Activated naive CD4-positive, alpha-beta T cell treated with Interleukin-2 at 50 U/mL for 16 hours (primary cell): Measurements from ENCODE around the gene MAOB.

Source experiments
- DNase-seq: peaks from one replicate; pipeline ENCODE4 v3.0.0-alpha.2; 2020

The MAOB gene

DNA sequence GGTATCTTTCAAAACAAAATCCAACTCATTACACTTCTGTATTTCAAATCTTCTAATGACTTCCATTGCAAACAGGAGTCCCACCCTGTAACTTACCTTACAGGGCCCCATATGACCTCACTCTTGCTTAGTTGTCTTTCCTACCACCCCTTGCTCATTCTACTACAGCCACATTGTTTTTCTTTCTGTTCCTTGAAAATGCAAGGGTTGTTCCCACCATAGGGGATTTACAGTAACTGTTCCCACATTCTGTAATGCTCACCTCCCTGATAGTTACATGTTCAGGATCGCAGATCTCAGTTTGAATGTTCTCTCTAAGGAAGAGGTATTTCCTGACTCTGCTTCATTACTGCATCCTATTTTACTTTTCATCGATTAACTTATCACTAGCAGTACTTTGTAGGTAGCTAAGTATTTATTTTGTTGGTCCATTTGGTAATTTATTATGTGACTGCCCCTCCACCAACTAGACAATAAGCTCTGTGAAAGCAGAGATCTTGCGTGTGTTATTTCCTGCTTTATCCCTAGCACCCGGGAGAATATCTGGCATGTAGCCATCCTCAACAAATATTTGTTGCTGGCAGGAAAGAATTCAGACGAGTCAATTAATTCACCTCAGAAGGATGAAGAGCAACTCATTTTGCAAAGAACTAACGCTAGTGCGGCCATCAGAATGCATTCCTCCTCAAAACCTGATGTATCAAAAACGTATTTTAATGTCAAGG is 21.4 kb downstream of the MAOB start:
- no peak for DNase-seq

DNA sequence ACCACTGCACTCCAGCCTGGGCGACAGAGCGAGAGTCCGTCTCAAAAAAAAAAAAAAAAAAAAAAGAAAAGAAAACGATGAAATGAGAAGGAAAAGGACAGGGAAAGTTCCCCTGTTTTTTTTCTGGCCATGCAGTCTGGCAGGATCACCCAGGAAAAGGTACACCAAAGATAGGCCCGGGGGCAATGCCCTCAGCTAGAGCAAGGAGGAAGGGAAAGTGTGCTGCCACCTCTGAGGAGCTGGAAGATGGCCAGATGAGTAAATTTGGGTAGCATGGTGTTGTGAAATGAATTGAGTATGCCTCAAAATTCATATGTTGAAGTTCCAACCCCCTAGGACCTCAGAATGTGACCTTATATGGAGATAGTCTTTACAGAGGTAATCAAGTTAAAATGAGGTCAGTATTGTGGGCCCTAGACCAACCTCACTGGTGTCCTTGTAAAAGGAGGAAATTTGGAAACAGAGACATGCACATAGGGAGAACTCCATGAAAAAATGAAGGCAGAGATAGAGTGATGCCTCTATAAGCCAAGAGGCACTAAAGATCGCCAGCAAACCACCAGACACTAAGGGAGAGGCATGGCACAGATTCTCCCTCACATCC is 28.9 kb downstream of the MAOB start:
- no peak for DNase-seq

DNA sequence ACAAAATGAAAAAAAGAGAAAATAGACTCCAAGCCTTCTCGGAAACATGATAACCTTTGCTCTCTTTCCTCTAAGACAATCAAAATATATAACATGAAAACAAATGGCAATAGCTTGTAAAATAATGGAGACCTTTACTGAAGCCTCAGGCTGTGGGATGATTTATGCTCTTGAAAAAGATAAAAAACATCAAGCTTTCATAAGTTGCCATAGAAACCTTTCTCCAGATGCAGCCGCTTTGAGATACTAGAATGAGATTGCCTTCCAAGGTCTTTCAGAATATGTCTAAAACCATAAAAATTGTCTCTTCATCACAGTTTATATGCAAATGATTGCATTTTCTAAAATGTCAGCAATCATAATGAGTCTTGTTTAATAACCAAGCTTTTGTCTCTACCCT is 31.6 kb downstream of the MAOB start:
- no peak for DNase-seq

DNA sequence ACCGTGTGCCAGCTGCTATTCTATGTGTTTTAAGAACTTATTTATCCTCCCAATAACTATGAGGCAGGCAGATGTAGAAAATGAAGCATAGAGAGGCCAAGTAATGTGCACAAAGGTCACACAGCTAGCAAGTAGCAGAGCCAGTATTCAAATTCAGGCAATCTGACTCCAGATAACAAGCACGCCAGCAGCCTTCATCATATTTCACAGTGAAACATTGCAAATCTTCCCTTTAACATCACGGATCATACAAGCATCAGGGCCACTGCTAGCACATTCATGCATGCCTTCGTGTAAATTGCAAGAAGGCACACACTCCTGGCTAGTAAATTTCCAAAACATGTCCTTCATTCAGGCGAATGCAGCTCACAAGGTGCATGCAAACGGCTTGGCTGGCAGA is 33.1 kb downstream of the MAOB start:
- no peak for DNase-seq

DNA sequence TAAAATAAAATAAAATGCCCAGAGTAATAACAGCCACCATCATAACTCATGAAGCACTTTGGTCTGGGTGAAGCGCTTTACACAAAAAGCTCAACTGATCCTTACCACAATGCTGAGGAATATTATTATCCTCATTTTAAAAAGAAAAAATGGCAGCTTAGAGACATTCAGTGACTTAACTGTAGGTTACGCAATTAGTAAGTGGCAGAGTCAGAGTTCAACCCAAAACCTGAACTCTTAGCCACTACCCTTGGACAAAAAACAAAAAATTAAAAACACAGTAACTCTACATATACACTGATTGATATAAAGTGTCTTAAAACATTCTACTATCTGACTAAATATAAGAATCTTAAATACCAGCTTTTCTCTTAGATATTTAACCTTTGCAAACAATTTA is 34.9 kb downstream of the MAOB start:
- no peak for DNase-seq

DNA sequence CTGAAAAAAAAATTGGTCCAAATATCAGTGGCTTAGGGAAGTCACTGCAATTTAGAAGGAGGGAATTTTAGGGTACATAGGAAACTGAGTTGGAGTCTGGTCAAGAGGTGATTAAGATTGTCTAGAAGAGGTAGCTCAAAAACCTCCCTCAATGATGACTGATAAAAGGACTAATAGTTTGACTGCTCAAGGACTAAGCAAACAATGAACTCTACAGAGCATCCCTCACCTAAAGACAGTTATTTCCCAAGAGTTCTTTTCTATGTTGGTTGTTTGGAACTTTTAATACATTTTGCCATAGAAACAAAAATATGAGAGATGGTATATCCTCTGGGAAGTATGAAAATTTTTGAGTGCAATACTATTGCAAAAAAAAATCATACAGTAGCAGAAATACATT is 35.7 kb downstream of the MAOB start:
- no peak for DNase-seq

DNA sequence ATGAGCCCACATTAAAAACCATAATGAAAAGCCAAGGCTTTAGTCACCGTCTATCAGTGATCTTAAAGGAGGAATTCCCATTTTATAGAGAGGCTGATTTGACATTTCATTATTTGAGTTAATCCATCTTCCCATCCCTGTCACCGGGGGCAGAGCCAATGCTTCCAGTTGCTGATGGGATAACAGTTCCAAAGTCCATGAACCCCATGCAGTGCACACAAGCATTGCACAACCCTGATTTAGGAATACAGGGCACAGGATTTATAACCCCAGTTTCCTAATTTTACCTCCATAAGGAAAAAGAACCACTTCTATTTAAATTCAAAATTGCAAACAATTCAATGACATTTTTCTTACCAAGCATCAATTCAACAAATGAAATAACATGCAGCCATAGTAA is 36.5 kb downstream of the MAOB start:
- DNase-seq, result no peak

DNA sequence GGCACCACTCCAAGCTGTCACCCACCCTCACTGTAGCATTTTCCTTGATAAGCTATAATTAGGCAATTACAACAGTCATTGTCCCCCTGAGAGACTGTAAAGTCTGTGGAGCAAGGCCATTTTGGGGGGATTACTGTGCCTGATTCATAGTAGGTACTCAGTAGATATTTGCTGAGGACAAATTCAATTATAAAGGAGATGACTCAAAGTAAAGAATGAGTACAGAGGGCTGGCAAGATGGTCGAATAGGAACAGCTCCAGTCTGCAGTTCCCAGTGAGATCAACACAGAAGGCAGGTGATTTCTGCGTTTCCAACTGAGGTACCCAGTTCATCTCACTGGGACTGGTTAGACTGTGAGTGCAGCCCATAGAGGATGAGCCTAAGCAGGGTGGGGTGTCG is 42.0 kb downstream of the MAOB start:
- DNase-seq, result no peak

DNA sequence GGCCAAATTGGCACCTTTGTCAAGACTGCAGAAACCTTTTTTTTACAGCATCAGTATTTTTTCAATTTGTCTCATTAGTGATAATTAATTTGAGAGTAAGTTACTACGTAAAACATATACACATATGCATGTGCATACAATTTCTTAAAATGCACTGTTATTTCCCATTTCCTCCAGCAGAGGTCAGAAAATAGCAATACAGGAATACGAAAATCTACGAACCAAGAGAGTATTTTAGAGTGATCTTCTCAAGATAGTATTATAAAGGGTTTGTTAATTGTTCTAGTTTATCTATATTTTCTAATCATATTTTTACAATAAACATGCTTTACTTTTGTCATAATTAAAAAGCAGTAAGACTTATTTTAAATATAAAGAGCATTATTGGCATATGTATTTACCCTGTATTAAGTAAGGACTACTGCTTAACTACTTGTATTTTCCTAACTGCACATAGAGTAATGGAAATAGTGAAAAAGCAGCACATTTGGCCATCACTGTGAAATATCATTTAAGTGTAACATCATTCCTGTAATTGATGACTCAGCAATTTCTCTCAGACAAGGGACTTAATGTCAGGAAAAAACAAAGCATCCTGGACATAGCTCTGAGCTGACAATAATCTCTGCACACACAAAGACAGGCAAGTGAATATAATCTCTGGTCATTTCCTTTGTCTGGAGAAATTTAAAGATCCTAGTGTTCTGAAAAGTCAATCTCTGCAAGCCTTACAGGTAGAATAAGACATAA is 45.6 kb downstream of the MAOB start:
- DNase-seq, result no peak

DNA sequence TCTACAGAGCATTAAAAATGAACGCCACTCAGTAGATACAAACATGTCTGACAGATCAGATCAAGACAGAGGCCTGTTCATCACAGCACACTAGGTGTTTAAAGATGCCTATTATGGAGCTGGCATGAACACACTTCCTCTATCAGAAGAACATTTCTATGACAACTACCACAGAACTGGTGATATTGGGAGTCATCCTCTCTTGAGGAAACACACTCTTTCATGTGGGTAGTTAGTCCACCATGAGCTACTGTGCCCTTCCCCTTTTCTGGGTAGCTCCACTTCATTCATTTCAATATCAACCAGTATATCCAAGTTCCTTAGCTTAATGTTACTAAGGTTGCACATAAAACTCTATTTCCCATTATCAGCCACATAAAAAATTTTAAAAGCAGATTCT is 46.7 kb downstream of the MAOB start:
- no peak for DNase-seq

DNA sequence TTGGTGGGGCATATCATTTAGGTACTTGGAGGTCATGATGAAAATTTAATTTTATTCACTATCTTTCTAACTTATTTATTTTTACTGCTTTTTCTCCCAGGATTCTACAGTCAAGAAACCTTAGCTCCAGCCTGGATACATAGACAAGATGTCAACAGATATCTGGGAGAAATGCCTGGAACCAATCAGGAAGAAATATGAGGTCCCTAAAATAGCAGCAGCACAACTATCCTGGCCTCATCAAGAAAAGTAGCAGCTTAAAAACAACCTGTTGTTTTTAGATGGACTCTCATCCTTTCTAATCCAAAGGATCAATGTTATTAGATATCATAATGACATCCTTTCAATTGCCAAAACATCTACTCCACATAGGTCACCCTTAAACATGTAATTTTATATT is 54.5 kb downstream of the MAOB start:
- no peak for DNase-seq

DNA sequence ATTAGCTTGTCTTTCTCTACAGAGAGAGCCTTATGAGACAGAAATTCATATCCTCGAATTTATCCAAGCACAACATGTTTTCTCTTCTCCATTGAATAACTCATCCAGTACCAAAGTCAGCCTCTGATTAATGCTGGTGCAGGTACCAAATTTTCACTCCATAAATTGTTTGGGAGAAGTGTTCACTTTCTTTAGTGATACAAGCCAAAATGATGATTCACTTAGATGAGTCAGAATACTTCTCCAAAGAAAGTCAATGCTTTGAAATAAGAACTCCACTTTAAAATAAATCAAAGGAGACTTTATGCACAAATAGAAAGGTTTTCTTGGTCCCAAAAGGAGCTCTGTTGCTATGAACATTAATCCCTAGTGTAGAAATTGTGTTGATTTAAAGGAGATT is 60.2 kb downstream of the MAOB start:
- no peak for DNase-seq

DNA sequence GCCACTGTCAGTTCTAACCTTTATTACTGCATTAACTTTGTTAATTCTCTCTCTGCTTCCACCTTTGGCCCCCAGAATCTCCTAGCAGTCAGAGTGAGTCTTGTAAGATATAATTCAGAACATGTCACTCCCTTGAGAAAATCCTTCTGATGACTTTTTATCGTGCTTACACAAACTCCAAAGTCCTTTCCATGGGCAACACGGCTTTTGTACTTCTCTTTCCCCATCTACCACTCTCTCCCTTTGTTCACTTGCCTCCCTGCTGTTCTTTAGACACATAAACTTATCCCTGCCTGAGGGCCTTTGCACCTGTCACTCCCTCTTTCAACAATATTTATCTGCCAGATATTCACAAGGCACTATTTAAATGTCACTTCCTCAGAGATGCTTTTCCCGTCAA is 64.8 kb downstream of the MAOB start:
- no peak for DNase-seq

DNA sequence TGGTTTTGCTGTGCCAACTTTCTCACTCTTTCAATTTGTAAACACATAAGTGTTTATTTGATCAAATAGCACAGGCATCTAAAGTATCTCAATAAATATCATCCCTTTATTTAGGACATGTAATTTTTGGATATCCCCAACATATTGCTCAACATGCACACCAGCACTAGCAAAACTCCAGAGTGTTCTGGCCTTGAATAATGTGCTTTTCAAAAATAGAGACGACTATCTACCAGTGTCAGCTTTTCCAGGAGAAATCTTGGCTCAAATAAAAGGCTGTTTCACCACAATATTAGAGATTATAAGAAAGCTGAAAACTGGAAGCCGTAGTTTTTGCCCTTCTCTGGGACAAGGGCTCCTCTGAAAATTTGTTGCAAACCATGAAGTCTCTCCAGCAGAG is 67.0 kb downstream of the MAOB start:
- DNase-seq, result no peak

DNA sequence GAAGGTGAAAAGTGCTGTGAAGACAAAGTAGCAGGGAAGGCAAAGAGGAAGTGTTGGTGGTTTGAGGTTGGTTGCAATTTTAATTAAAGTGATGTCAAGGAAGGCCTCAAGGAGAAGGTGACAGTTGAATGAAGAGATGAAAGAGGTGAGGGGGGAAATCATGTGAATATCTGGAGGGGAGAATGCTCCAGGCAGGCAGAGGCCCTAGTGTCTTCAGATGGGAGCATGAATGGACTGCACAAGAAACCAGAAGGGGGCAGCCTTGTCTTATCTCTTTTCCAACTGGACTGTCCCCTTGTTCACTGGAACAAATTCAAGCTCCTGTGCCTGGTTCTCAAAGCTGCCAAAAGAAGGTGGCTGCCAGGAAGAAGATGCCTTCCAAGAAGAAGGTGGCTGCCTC is 68.4 kb downstream of the MAOB start:
- DNase-seq, result no peak

DNA sequence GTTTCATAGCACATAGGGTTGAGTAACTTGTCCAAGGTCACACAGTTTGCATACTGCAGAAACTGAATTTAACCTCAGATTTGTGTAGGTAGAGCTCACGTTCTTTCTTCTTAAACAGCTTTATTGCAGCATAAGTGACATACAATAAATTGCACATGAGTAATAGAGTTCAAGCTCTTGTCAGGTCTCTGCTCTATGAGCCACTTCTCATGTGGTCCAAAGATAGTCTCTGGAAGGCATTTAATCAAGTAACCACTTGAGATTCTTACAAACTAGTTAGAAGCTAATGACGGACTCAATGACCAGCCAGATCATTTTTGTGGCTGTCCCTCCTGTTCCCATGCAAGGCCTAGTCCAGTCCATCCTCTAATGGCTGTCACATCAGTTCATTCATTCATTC is 68.9 kb downstream of the MAOB start:
- DNase-seq, result no peak

DNA sequence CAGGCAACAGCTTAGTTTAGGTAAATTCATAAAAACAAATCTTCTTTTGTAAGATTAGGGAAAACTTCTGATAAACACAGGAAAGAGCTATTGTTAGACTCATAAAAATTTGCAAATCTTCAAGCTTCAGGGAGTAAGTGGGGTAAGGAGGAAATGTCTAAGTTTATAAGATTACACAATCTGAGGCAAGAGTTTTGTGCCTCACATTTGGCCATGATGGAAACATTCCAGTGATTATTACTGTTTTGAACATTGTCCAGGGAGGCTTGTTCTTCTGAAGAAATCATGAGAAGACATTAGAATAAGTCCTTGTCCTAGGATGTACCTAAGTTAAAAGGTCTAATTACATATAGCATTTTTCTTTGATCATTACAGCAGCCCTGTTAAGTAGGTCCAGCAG is 72.8 kb downstream of the MAOB start:
- DNase-seq, result no peak

DNA sequence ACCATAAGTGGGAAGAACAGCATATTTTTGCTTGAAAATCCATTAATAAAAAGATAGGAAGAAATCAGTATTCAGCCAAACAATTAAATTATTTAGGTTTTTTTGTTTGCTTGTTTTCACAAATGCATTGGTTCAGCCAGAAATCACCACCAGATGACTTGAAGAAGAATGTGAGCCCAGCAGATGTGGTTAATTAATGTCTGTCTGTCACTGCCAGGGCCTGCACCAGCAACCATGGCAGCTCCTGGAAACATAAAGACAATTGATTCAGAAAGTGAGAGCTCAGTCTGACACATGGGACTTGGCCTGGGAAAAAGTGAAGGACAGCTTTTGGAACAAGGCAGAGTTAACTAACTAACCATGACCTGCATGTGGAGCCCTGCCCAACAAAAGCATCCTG is 74.0 kb downstream of the MAOB start:
- no peak for DNase-seq

DNA sequence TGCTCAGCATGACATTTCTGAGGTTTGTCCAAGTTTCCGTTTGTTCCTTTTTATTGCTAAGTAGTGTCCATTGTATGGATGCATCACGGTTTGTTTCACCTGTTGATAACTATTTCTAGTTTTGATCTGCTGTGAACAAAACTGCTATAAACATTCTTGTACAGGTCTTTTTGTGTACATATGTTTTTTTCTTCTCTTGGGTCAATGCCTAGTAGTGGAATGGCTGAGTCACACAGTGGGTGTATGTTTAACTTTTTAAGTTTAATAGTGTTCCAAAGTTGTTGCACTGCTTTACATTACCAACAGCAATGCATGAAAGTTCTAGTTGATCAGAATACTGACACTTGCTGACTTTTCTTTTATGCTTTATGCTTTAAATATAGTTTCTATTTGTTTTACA is 76.7 kb downstream of the MAOB start:
- no peak for DNase-seq

DNA sequence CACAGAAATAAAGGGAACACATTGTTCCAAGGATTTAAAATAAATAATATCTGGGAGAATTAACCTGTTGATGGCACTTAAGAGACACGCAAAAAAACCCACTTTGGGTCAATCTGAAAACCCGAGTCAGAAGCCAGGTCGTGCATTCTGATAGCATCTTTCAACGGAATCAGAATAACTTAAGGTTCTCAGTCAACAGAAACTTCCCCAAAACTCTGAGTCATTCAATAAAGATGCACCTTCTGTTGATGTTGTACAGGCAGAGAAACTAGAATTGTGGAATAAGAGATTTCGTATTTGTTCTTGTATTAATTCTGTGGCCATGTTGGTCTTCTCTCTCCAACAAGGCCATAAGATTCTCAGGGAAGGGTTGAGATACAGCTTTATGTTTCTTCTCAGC is 78.2 kb downstream of the MAOB start:
- no peak for DNase-seq

DNA sequence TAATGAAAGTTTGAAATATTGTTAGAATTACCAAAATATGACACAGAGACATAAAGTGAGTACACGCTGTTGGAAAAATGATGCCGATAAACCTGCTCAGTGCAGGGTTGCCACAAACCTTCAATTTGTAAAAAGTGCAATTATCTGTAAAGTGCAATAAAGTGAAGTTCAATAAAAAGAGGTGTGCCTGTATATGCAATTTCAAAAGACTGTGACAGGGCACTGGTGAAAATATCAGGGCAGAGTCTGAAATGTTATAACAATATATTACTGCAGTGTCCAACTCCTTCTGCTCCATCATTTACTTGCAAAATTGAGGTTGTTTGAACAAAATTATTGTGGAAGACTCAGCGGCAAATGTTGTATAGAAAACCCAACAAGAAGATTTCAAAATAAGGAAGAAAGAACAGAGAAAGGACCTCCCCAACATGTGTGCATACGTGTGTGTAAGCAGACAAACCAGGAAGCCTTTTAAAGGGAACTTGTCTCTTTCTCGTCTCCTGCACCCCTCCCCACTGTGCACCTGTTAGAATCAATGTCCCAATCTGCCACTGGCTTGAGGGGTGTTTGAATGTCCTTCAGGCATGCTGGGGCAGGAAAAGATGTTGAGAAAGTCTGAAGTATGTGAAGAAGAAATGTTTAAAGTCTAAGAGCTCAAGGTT is 96.2 kb downstream of the MAOB start:
- DNase-seq, result no peak

DNA sequence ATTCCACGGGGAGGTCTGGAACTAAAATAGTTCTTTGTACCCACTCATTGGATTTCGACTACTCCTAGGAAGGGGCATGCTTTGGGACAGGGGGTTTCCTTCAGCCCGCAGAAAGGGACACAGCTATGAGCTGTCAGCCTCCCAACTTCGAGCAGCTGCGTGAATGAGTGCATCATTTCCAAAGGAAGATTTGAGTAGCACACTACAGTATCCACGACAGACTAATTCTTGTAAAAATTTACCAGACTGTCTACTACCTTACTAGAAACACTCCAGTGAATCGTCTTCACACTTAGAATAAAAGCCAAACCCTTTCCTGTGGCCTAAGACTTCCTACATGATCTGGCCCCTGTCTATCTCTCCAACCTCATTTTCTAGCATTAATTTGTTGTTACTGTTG is 124.2 kb downstream of the MAOB start:
- no peak for DNase-seq

DNA sequence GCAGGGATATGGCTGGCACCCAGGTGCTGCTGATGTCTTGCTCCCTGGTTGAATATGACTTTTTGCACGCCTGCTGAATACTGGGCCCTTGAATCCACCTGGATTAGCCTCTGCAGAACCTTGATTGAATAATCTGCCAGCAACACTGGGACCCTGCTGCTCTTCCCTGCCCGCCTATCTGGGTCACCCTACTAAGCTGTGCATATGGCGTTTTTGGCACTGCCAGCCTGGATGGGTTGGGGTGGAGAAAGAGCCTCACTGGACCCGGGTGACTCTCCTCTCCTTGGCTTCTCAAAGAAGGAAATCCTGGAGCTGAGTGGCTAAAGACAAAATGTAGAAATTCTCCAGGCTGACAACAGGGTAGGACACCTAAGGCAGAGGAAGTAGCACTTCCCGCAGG is 126.2 kb downstream of the MAOB start:
- DNase-seq, result no peak

DNA sequence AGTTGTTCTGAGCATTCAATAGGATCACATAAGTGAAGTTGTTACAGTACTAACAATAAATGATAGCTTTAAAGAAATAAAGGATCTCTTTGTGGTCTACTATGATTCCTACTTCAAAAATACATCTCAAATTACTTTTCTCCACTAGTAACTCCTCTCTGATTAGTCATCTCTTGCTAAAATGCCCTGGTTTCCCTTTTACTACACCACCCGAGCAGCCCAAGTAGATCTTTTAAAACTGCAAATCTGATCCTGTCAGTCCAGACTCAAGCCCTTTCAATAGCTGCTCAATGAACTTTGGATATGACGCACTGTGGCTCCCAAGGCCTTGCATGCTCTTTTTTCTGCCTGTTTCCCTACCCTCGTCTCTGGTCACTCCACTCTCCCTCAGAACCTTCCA is 128.6 kb downstream of the MAOB start:
- no peak for DNase-seq
